ENCODE measurements around the gene STIM1.

GRCh38 chr11:4071325-4071724 lies 215.9 kb downstream of the STIM1 start:
- TF ChIP-seq POLR2A (IDR thresholded peaks at IDR 0.05; ENCODE audit: low read depth, low read length) = no peak
- no peak for TF ChIP-seq TAF1 (IDR thresholded peaks at IDR 0.05; ENCODE audit: borderline replicate concordance, low read depth, low read length)
- TF ChIP-seq POLR2AphosphoS5 (IDR thresholded peaks at IDR 0.05; ENCODE audit: low read depth, low read length) = no peak

All from GM12892 (cell line).